GM15510 (cell line): Measurements from ENCODE around the gene GLYR1.
A peak's percentile ranks its signal among the peaks of the same experiment; 100 is the strongest.

Experiments
- POLR2A ChIP-seq: IDR thresholded peaks from 3 replicates; pipeline ENCODE4 v1.6.1; 2011; ENCODE audit warnings: borderline replicate concordance; ENCODE audit not compliant: insufficient read length; ENCODE audit errors: extremely low read depth

GLYR1 gene

DNA sequence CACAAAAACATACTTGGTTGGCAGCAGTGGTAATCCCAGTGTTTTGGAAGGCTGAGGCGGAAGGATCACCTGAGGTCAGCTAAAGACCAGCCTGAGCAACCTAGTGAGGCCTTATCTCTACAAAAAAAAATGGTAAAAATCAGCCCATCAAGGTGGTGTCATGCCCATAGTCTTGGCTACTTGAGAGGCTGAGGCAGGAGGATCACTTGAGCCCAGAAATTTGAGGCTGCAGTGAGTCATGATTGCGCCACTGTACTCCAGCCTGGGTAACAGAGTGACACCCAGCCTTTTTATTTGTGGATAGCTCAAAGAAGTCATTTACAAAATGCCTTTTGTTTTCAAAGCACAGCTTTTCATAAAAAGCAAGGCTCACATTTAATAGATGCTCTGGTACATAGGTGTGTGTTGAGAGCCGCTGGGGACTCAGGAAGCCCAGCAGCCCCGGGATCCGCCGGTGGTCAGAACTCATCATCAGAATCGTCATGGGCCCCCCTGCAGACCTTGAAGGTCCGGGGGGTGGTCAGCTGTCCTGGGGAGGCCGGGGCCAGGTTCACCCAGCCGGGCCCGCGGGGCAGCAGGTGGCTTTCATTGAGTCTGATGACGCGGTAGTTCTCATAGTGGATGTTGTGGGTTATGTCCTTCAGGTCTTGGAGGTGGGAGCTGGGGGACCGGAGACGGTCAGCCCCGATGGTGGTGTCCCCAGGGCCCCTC is 69.6 kb downstream of the GLYR1 start:
- TF ChIP-seq POLR2A: no peak

DNA sequence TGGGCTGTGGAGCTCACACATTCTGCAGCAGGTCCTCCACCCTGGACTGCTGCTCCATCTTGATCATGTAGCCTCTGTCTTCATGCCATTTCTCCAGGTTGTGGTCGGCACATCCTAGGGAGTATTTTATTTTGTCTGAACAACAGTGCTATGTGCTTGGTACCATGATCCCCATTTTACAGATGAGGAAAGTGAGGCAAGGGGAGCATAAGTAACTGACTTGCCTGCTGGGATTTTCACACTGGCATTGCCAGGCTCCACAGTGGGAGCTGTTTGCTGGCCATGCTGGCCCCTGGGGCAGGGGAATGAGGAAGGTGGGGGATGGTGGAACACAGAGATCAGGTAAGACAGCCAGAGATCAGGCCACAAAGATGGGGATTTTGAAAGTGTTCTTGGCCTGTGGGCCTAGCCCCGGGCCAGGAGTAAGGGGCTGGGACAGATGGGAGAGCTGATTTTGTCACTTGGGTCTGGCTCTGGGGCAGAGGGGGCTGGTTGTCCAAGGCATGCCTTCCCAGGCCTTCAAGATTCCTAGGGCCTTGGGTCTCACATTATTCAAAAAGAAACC is 70.9 kb downstream of the GLYR1 start:
- no peak for TF ChIP-seq POLR2A

DNA sequence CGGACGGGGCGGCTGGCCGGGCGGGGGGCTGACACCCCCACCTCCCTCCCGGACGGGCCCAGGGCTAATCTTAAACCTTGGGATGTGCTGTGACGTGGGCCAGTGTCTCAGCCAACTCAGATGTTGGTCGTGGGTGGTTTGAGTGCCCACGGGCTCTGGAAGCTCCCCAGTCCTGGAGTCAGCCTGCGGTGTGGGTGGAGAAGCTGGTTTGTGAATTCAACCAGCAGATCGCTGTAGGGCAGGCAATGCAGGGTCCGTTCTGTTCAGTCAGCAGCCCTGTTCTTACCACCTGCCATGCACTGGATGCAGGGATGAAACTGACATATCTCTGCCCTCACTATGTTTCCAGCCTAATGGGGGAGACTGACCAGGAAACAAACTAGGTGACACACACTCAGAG is 72.1 kb downstream of the GLYR1 start:
- no peak for TF ChIP-seq POLR2A

DNA sequence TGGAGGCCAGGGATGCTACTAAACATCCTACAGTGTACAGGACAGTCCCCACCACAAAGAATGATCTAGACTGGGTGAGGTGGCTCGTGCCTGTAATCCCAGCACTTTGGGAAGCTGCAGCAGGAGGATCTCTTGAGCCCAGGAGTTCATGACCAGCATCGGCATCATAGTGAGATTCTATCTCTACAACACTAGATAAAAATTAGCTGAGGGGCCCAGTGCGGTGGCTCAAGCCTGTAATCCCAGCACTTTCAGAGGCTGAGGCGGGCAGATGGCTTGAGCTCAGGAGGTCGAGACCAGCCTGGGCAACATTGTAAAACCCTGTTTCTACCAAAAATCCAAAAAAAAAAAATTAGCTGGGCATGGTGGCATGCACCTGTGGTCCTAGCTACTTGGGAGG is 74.7 kb downstream of the GLYR1 start:
- TF ChIP-seq POLR2A: no peak

DNA sequence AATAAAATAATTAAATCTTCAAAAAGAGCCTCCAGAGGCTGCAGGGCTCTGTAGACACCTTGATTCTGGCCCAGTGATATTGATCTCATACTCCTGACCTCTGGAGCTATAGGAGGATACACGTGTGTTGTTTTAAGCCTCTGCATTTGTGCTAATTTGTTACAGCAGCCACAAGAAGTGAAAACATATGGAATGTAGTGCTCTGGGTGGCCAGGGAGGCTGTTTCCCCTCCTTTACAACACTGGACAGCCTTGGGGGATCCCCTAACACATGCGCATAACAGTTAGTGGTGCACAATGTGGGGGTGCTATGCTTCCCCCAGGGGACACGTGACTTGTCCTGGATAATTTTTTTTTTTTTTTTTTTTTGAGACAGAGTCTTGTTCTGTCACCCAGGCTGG is 75.4 kb downstream of the GLYR1 start:
- TF ChIP-seq POLR2A: no peak

DNA sequence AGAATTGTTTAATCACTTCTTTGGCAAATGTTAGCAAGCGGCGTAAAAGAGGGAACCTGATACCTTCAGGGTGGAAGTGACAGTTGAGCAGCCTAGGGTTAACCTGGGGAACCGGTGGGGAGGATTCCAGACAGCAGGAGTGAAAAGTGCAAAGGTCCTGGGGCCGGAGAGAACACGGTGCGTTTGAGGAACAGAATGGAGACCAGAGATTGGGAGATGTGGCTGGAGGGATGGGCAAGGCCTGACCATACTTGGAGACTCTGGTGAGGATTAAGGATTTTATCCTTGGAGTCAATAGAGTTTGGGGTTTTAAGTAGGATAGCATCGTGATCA is 77.8 kb downstream of the GLYR1 start:
- no peak for TF ChIP-seq POLR2A

DNA sequence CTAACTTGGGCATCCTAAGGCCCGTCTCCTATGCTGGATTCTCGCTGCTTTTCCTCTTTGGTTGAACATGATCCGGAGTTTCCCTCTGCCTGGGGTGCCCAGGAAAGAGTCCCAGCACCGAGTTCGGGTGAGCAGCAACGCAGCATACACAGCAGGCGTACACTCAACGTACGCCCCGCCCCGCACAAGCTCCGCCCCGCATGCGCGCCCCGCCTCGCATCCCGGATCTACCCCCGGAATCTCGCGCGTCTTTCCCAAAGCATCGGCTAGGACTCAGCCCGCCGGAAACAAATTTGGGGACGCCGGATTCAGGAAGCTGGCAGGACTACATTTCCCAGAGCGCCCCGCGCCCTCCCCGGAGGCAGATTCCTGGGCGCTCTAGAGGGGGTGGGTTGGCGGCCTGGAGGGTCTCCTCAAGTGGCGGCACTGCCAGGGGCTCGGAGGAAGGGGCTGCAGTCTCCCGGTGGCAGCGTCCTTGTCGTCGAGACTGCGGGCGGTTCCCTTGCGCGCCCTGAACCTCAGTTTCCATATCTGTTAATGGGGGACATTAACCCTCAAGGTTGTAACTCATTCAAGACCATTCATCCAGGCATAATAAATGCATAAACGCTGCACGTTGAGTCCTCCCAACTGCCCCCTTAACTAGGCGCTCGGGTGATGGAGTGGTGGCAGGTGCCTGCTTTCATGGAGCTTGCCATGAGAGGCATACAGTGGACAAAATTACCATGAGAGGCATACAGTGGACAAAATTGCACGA is 78.4 kb downstream of the GLYR1 start:
- peak; percentile 78 for TF ChIP-seq POLR2A

DNA sequence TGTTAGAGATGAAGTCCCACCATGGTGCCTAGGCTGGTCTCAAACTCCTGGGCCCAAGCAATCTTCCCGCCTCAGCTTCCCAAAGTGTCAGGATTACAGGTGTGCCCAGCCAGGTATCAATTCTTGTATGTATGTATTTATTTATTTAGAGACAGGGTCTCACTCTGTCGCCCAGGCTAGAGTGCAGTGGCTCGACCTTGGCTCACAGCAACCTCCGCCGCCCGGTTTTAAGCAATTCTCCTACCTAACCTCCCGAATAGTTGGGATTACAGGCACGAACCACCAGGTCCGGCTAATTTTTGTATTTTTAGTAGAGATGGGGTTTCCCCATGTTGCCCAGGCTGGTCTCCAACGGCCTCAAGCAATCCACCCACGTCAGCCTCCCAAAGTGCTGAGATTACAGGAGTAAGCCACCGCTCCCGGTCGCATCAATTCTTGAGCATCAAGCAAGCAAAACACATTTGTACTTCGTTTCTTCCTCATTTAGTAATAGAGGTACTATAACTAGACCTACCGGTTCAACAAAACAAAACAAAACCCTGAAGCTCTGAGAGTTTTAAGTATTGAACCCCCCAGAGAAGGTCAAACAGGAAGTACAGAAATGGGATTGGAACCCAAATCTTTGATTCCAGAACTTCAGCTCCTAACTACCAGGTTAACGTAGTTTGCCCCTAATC is 79.1 kb downstream of the GLYR1 start:
- TF ChIP-seq POLR2A: no peak

DNA sequence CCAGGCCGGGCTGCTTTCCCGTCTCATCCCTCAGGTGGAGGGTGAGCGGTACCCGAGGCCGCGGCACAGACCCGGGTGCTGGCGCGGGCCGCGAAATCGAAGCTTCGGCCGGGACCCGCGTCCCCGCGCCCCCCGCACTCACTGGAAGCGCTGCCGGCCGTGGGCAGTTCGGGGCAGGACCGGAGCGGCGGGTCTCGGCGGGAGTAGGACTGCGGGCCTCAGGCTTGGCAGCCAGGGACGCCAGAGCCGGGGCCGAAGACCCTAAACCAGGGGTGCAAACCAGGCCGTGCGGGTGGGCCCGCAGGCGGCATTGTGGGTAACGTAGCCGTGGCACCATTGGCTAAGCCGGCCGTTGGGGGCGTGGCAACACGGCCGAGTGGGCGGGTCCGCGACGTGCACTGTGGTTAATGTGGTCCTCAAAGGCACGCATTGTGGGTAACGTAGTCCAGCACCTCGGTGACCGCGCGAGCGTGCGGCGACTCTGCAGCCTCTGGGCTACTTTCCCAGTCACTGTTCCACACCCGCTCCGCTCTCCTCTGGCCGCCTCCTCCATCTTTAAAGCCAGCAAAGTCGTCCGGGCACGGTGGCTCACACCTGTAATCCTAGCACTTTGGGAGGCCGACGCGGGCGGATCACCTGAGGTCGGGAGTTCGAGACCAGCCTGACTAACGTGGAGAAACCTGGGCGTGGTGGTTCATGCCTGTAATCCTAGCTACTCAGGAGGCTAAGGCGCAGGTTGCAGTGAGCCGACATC is 80.0 kb downstream of the GLYR1 start, which contains the start of gene ZNF500:
Gene ZNF500, minus strand, starts transcription at position 288 of the 754 bp plus-strand sequence. CDS start 1,184 bp downstream, outside the sequence.
- TF ChIP-seq POLR2A: peak; percentile 64

DNA sequence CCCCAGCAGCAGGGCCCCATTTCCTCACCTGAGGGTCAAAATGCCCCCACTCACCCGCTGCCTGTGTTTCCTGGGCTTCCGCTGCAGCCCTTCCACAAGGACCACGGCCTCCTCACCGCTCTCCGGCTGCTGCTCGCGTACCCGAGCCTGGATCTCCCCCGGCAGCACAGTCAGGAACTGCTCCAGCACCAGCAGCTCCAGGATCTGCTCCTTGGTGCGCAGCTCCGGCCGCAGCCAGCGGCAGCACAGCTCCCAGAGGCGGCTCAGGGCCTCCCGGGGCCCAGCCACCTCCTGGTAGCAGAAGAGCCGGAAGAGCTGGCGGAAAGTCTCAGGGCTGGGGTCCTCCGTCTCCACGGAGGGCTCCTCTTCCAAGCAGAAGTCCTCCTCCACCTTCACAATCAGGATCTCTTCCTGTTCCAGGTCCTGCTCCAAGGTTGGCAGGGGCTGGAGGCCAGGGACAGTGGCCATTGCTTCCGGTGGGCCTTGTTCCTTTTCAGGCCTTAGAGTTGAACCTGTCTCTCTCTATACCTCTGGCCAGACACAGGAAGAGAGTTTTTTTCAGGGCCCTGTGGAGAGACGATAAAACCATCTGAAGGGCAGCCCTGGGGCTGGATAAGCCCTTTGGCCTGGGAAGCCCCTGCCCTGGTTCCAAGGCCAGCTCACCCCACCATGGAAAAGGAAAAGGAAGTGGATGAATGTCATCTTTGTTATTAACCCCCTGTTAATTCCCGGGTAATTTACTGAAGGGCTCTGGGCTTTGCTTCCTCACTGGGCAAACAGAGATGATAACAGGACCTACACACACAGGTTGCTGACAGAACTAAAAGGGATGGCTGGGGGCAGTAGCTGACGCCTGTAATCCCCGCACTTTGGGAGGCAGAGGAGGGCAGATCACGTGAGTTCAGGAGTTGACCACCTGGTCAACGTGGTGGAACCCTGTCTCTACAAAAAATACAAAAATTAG is 81.3 kb downstream of the GLYR1 start:
- no peak for TF ChIP-seq POLR2A

DNA sequence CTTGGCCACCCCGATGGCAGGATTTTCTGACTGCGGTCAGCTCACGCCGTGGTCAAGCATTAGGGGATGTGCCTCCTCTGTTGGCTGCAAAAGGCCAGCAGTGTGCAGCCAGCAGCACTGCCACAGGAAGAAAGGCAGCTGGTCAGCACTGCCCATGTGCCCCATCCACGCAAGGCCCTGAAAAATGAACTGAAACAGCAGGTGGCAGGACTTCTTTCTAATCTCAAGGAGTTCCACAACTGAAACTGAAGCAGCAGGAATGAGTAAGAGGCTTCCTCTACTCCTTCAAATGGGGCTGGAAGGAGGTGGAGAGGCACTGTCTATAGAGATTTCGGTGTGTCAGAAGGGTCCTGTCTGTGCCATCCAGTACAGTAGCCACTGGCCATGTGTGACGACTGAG is 83.3 kb downstream of the GLYR1 start:
- no peak for TF ChIP-seq POLR2A

DNA sequence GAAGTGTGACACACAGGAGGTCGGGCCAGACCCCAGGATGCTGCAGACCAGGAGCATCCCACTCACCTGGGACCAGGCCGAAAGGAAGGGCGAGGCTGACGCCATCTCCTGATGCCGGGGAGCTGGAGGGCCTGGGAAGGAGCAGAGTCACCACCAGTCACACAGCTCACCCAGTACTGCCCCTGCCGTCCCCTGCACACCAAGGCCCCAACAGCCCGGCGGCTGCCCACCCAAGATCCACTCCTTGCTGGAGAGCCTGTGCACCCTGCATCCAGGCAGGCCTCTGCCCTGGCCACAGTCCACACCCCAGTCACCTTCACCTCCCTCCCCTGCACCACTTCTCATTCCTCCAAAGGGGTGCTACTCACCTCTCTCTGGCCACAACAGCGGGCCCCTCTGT is 84.9 kb downstream of the GLYR1 start:
- TF ChIP-seq POLR2A: no peak

DNA sequence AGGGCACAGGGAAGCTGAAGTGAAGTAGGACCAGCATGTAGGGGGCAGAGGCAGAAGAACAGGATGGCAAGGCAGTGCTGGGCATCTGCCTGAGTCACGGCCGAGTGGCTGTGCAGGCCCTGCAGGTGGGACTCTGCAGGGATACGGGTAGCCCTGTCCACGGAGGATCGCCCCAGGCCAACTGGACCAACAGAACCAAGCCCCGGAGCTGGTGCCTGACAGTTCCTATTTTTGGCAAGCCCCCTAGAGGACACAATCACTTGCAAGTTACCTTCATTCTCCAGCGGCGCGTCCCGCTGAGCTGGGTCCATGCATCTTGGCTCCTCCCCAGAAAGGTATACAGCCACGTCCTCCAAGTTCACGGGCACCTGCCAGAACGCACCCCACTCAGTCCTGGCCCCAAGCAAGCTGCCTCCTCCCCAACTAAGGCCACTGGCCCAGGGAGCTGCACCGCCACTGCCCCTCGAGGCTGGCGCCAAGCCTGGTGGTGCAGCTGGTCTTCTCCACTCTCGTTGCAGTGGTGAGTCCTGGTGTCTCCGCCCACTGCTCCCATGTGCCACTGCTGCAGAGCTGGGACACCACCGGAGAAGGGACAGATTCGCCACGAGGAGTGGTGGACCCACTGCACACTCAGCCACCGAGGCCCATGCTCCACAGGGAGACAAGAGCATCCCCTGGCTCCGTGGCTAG is 86.7 kb downstream of the GLYR1 start:
- no peak for TF ChIP-seq POLR2A
